Measurements from ENCODE around the gene ANG. TPM values are rescaled to one million over a fixed set of nuclear protein-coding genes. Genes with fewer than 3 reads are reported as not detected.

Gene ANG
- total and polyA plus RNA-seq, 2 of the 8 experiments (the other 6 are each of a cell fraction or from before 2014, with no cell fraction given) = 2.2 to 4.6 TPM

GRCh38 chr14:20699931-20700330, 11.4 kb downstream of the ANG start:
- ChIA-PET POLR2A (ENCODE audit: partially characterized antibody) (no interaction called here), CTCF (ENCODE audit: partially characterized antibody) (interaction anchor here (0.6 to 2.1 kb wide), 14 partner anchors 11 to 271 kb away, joined by 3 to 14 read pairs (median 4); partner anchors contain the start of gene ANG)
- H2AFZ ChIP-seq (ENCODE audit: low read length) = no peak overlapping the region
- H4K5ac ChIP-seq (ENCODE audit: insufficient read length, low read depth, low read length) = no peak overlapping the region
- H4K91ac ChIP-seq (replicated peaks; ENCODE audit: insufficient read length, low read length) = no peak overlapping the region
- FAIRE-seq (no peak), DNase-seq (ENCODE audit: low read depth in 1 of 2, low spot score in 2 of 2) (no peak)
- H3K4me1 ChIP-seq (replicated peaks in 1 of 4; ENCODE audit: control insufficient read depth in 3 of 4, insufficient read depth in 4 of 4, low read length in 3 of 4) = no peaks in the 10 kb centered on the region; a peak in 1 of 7 replicates
- H3K23me2 ChIP-seq (ENCODE audit: low read depth, low read length) = no peaks in the 10 kb centered on the region
- no peak overlapping the region for H3K18ac ChIP-seq (ENCODE audit: extremely low read depth, low read length)
- no peak overlapping the region for H2BK12ac ChIP-seq (ENCODE audit: low read depth, low read length)
- no peak overlapping the region for H3K27ac ChIP-seq (ENCODE audit: low read depth, low read length)
- no peak overlapping the region for H3K14ac ChIP-seq (ENCODE audit: insufficient read length)
- no peak overlapping the region for H3K4me2 ChIP-seq (ENCODE audit: insufficient read depth in 1 of 2, low read depth in 2 of 2, low read length in 2 of 2)
- H2BK120ac ChIP-seq (replicated peaks; ENCODE audit: low read depth, low read length) = no peak overlapping the region
- peaks cover 0 to 7% (median 0%) of the 10 kb centered on the region in 4 experiments; a peak in 3 of 8 replicates for H3K36me3 ChIP-seq (ENCODE audit: control insufficient read depth in 2 of 4, insufficient read depth in 4 of 4, low read length in 3 of 4)
- H2AK5ac ChIP-seq (ENCODE audit: low read depth, low read length) = no peak overlapping the region
- H3K9me3 ChIP-seq (ENCODE audit: insufficient read depth in 2 of 2, low read depth in 1 of 2, low read length in 1 of 2) = peaks cover 11 to 13% of the 10 kb centered on the region in 2 experiments
- H4K20me1 ChIP-seq (replicated peaks in 1 of 2; ENCODE audit: control insufficient read depth in 1 of 2, insufficient read depth in 2 of 2, low read length in 2 of 2) = no peaks in the 10 kb centered on the region
- no peak overlapping the region for H3K9ac ChIP-seq (replicated peaks in 1 of 4; ENCODE audit: extremely low read depth in 1 of 4, low read depth in 3 of 4, low read length in 3 of 4)
- H3K79me1 ChIP-seq (ENCODE audit: low read depth, low read length) = no peaks in the 10 kb centered on the region; the same call in 1 of the 2 replicates
- no peak overlapping the region for H3K56ac ChIP-seq (replicated peaks; ENCODE audit: insufficient read length, low read depth, low read length)
- H3K27me3 ChIP-seq (replicated peaks in 1 of 4; ENCODE audit: control insufficient read depth in 3 of 4, extremely low read depth in 1 of 4, insufficient read depth in 3 of 4, low read length in 3 of 4) = no peaks in the 10 kb centered on the region
- no peak for TF ChIP-seq MAFK (IDR thresholded peaks at IDR 0.05; ENCODE audit: low read depth, low read length)
- TF ChIP-seq CHD2 (IDR thresholded peaks at IDR 0.05; ENCODE audit: low read length) = no peak
- TF ChIP-seq TEAD4 (IDR thresholded peaks at IDR 0.05; ENCODE audit: low read depth, low read length) = no peak
- no peak for TF ChIP-seq SIRT6 (IDR thresholded peaks at IDR 0.05; ENCODE audit: low read length)
- TF ChIP-seq ATF2 (IDR thresholded peaks at IDR 0.05; ENCODE audit: low read length) = no peak
- TF ChIP-seq NRF1 (IDR thresholded peaks at IDR 0.05; ENCODE audit: low read depth, low read length) = no peak
- TF ChIP-seq BACH1 (IDR thresholded peaks at IDR 0.05; ENCODE audit: low read length) = no peak
- no peak for TF ChIP-seq TCF12 (IDR thresholded peaks at IDR 0.05; ENCODE audit: low read depth, low read length)
- no peak for TF ChIP-seq TAF1 (IDR thresholded peaks at IDR 0.05; ENCODE audit: low read depth, low read length)
- TF ChIP-seq ZNF274 (IDR thresholded peaks at IDR 0.05; ENCODE audit: borderline replicate concordance, extremely low read depth, low read length) = no peak
- no peak for TF ChIP-seq SIX5 (IDR thresholded peaks at IDR 0.05; ENCODE audit: low read depth, low read length)
- TF ChIP-seq BCL11A (IDR thresholded peaks at IDR 0.05; ENCODE audit: low read depth in 2 of 2, low read length in 2 of 2) = no peak
- H3K4me3 ChIP-seq (ENCODE audit: extremely low read depth in 1 of 4, insufficient read depth in 2 of 4, low read depth in 3 of 4, low read length in 4 of 4) = no peak overlapping the region
- no peak overlapping the region for H3K23ac ChIP-seq (ENCODE audit: insufficient read length)
- no peak overlapping the region for H4K8ac ChIP-seq (ENCODE audit: extremely low read depth, insufficient read depth, low read length)
- H2BK15ac ChIP-seq (ENCODE audit: low read length) = no peak overlapping the region
- no peak overlapping the region for H2BK5ac ChIP-seq (ENCODE audit: low read depth, low read length)
- no peaks in the 10 kb centered on the region for H3K79me2 ChIP-seq (ENCODE audit: control insufficient read depth in 1 of 2, insufficient read depth in 2 of 2, low read length in 2 of 2)
- no peak overlapping the region for H3K4ac ChIP-seq (replicated peaks; ENCODE audit: insufficient read length, low read depth, low read length)
- H2BK20ac ChIP-seq (ENCODE audit: low read length) = no peak overlapping the region
